Measurements from ENCODE around the gene GLCCI1.

GLCCI1 gene

DNA sequence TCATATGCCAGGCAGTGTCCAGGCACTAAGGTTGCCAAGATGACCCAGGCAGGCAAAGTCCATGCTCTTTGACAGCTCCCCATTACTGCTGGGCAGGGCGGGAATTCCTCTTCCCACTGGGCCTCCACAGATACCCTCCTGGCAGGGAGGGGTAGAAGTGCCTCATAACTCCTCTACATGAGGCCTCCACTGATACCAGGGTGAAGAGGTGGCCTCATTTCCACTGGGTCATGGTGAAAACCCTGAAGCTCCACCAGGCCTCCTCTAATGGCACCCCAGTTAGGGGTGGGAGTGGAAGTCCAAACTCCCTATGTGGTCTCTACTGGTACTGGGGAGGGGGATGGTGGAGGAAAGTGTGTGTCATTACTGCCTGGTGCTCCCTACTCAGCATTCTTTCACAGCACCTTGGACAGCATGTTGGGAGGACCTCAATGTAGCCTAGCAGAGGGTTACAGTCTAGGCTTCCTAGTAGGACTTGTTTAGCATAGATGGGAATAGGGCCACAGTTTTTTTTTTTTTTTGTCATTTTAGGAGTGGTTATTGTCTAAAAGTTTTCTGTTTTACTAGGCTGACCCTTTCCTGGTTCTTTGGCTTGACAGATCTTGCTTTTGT lies 34.6 kb upstream of the GLCCI1 start:
- Histone ChIP-seq H3K9me3 (ENCODE audit: severe bottlenecking) (no peaks in the 10 kb centered on the region), H3K27me3 (ENCODE audit: insufficient read depth, low read depth, severe bottlenecking) (no peaks in the 10 kb centered on the region), H3K4me3 (ENCODE audit: low read depth, low read length) (no peak overlapping the region), H3K36me3 (no peaks in the 10 kb centered on the region), H3K27ac (no peak overlapping the region)
- TF ChIP-seq, protein P1, sequence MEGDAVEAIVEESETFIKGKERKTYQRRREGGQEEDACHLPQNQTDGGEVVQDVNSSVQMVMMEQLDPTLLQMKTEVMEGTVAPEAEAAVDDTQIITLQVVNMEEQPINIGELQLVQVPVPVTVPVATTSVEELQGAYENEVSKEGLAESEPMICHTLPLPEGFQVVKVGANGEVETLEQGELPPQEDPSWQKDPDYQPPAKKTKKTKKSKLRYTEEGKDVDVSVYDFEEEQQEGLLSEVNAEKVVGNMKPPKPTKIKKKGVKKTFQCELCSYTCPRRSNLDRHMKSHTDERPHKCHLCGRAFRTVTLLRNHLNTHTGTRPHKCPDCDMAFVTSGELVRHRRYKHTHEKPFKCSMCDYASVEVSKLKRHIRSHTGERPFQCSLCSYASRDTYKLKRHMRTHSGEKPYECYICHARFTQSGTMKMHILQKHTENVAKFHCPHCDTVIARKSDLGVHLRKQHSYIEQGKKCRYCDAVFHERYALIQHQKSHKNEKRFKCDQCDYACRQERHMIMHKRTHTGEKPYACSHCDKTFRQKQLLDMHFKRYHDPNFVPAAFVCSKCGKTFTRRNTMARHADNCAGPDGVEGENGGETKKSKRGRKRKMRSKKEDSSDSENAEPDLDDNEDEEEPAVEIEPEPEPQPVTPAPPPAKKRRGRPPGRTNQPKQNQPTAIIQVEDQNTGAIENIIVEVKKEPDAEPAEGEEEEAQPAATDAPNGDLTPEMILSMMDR (IDR thresholded peaks at IDR 0.05; ENCODE audit: low read depth, low read length) = no peak
- no peak for DNase-seq

DNA sequence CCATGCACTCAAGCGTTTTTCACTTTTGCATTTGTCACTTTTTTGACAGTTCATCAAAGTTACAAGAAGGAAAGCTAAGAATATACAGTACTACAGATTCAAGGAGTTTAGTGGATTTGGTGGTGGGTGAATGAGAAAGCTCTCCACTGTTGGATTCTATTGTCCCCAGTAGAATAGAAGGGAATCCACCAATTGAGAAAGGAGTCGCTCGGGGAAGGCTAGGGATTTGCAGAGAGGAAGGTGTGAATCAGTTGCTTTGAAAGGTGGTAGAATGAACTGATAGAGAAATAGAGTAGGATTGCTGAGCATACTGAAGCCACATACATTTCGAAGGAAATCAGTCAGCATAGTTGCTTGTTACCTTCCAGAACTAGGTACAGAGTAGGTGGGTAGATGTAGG lies 33.7 kb upstream of the GLCCI1 start:
- DNase-seq = no peak
- no peaks in the 10 kb centered on the region for H3K36me3 ChIP-seq
- TF ChIP-seq, protein P1 (IDR thresholded peaks at IDR 0.05; ENCODE audit: low read depth, low read length) = no peak

DNA sequence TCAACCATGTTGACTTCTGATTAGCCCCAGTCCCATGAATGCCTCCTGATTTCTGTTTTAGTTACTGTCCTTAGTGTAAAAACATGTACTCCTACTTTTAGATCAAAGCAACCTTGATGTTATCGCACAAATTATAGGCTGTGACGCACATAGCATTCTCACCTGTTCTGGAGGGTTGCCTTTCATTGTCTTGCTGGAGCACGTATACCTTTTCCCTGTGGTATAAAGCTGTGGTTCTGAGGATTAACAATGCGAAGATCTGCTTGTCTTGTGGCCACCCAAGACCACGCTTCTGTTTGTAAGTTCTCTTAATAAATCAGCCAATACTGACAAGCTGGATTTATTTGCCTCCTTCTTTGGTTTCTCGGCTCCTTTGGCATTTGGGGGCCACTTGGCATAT lies 30.1 kb upstream of the GLCCI1 start:
- no peaks in the 10 kb centered on the region for H3K27me3 ChIP-seq (ENCODE audit: insufficient read depth, low read depth, severe bottlenecking)
- no peaks in the 10 kb centered on the region for H3K9me3 ChIP-seq (ENCODE audit: severe bottlenecking)
- H3K4me3 ChIP-seq (ENCODE audit: low read depth, low read length) = no peak overlapping the region
- TF ChIP-seq, protein P1 (IDR thresholded peaks at IDR 0.05; ENCODE audit: low read depth, low read length) = no peak
- no peak overlapping the region for H3K27ac ChIP-seq
- no peaks in the 10 kb centered on the region for H3K36me3 ChIP-seq
- DNase-seq = no peak

More for the DNA sequence above, 33.7 kb upstream of the GLCCI1 start:
- no peak overlapping the region for H3K4me3 ChIP-seq (ENCODE audit: low read depth, low read length)
- no peaks in the 10 kb centered on the region for H3K9me3 ChIP-seq (ENCODE audit: severe bottlenecking)
- H3K27ac ChIP-seq = no peak overlapping the region
- H3K27me3 ChIP-seq (ENCODE audit: insufficient read depth, low read depth, severe bottlenecking) = no peaks in the 10 kb centered on the region

DNA sequence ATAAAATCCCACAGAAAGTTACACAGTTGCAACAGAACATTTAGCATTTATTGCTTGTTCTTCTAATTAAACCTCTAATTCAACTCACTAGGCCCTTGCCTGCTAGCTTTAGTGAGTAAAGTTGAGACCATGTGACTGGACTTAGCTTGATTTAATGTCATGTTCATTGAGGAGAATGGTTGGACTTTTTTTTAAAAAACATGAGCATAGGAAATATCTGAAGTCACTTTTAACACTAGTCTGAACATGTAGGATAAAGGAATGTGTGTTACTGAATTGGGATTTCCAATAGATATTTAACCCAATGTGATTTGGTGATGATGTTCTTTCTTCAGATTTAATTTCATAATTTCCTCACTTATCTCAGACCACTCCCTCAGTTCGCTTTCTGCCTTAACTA lies 24.6 kb upstream of the GLCCI1 start:
- no peak overlapping the region for H3K27ac ChIP-seq
- no peaks in the 10 kb centered on the region for H3K36me3 ChIP-seq

DNA sequence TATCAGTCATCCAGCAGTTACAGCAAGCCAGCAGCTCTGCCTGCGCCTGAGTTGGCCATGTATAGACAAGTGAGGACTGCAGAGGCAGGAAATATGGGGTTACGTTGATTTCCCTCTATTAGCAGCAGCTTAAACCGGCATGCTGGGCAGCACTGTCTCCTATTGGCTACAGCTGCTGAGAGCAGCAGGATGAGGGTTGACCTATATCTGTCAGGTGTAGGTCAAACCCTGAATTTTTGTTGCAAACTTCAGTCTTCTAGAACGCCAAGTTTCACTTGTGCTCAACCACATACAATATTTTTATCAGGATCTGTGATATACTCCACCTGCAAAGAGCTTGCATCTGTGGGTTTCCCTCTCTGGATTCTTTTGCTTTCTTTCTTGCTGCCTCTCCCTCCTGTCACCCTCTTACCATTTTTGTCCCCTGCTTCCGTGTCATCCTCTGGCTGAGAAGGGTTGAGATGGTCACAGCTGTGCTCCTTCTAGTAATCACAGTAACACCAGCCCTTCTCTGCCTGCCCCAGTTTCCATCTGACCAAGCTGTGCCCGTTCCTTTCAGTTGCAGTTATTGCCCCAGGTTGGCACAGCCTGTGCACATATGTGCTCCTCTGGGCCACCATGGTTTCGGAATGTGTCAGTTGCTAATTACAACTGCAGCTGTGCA lies 23.8 kb upstream of the GLCCI1 start:
- Histone ChIP-seq H3K36me3 (no peaks in the 10 kb centered on the region), H3K27me3 (ENCODE audit: insufficient read depth, low read depth, severe bottlenecking) (no peaks in the 10 kb centered on the region), H3K4me3 (ENCODE audit: low read depth, low read length) (no peak overlapping the region), H3K9me3 (ENCODE audit: severe bottlenecking) (no peaks in the 10 kb centered on the region), H3K27ac (no peak overlapping the region)
- DNase-seq = peak; percentile 17
- TF ChIP-seq, protein P1 (IDR thresholded peaks at IDR 0.05; ENCODE audit: low read depth, low read length) = no peak

More for the DNA sequence above, 24.6 kb upstream of the GLCCI1 start:
- no peaks in the 10 kb centered on the region for H3K27me3 ChIP-seq (ENCODE audit: insufficient read depth, low read depth, severe bottlenecking)
- no peak overlapping the region for H3K4me3 ChIP-seq (ENCODE audit: low read depth, low read length)
- TF ChIP-seq, protein P1 (IDR thresholded peaks at IDR 0.05; ENCODE audit: low read depth, low read length) = no peak
- no peaks in the 10 kb centered on the region for H3K9me3 ChIP-seq (ENCODE audit: severe bottlenecking)
- no peak for DNase-seq
